ENCODE data around the gene SEMA7A.

Gene SEMA7A

DNA sequence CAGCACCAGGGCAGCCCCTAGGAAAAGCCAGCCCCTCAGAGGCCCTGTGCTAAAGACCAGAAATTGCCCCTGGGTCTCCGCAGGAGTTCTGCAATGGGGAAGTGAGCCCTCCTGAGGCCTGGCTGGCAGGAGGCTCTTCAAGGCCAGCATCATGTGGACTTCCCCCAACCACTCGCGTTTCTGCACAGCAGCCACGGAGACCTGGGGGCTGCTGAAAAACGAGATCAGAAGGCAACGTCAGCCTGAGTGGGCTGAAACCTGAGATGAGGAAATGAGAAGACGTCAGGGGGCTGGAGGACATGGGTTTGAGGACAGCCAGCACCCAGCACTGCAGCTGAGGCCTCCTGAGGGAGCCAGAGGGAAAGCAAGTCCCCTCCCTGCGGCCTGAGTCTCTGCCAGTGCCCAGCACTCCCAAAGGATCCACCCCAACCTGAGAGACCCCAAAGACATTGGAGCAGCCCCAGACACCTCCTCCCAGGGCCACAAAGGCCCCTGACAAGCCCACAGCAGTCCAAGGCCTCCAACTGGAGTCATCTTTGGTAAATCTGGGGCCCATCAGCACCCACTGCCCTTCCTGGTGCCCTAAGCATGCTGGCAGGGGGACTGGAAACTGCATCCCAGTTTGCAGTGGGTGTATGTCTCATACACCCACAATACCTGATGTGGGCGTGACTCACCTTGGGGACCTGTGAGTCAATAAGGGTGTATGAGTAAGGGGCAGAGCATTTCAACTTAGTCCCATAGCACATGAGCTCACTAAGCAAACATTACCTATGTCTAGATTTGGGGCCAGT lies 37.1 kb downstream of the SEMA7A start:
- Histone ChIP-seq H4K20me1 (ENCODE audit: low read depth, low read length) (no peaks in the 10 kb centered on the region), H3K9me2 (replicated peaks; ENCODE audit: insufficient read depth, low read length) (no peaks in the 10 kb centered on the region), H3K9ac (ENCODE audit: low read length) (no peak overlapping the region), H3K79me2 (ENCODE audit: insufficient read depth, low read length) (no peaks in the 10 kb centered on the region), H3K9me3 (ENCODE audit: insufficient read depth, low read length) (no peaks in the 10 kb centered on the region), H3F3A (ENCODE audit: insufficient read depth) (no peaks in the 10 kb centered on the region; the same call in 1 of the 2 replicates), H3K27me3 (ENCODE audit: low read length) (no peaks in the 10 kb centered on the region), H3K27ac (ENCODE audit: low read depth, low read length) (no peak overlapping the region), H3K36me3 (ENCODE audit: low read length) (no peaks in the 10 kb centered on the region), H2AFZ (ENCODE audit: low read depth, low read length, severe bottlenecking) (no peak overlapping the region), H3K4me3 (ENCODE audit: insufficient read depth, low read length, poor library complexity, severe bottlenecking) (no peak overlapping the region), H3K4me2 (ENCODE audit: low read depth, low read length, poor library complexity, severe bottlenecking) (no peak overlapping the region)
- TF ChIP-seq EZH2phosphoT487 (conservative IDR thresholded peaks at IDR 0.05; ENCODE audit: low read length): no peak
- TF ChIP-seq, protein P1, sequence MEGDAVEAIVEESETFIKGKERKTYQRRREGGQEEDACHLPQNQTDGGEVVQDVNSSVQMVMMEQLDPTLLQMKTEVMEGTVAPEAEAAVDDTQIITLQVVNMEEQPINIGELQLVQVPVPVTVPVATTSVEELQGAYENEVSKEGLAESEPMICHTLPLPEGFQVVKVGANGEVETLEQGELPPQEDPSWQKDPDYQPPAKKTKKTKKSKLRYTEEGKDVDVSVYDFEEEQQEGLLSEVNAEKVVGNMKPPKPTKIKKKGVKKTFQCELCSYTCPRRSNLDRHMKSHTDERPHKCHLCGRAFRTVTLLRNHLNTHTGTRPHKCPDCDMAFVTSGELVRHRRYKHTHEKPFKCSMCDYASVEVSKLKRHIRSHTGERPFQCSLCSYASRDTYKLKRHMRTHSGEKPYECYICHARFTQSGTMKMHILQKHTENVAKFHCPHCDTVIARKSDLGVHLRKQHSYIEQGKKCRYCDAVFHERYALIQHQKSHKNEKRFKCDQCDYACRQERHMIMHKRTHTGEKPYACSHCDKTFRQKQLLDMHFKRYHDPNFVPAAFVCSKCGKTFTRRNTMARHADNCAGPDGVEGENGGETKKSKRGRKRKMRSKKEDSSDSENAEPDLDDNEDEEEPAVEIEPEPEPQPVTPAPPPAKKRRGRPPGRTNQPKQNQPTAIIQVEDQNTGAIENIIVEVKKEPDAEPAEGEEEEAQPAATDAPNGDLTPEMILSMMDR (IDR thresholded peaks at IDR 0.05; ENCODE audit: insufficient read depth, low read length, poor library complexity, severe bottlenecking): no peak

DNA sequence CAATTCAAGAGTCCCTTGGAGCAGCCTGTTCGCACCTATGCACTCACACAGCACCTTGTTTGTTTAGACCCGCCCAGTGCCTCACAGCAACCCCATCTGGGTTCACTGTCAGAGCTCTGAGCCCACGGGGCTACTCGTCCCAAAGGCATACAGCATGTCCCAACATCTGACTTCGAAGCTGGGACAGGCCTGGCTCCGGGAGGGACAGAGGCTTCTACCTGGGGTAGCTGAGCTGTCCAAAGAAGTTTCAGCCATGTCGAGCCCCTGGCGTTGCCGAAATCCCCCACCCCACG lies 37.7 kb downstream of the SEMA7A start:
- Histone ChIP-seq H4K20me1 (ENCODE audit: low read depth, low read length) (no peaks in the 10 kb centered on the region), H3K4me2 (ENCODE audit: low read depth, low read length, poor library complexity, severe bottlenecking) (no peak overlapping the region), H3K27me3 (ENCODE audit: low read length) (no peaks in the 10 kb centered on the region), H3K9me3 (ENCODE audit: insufficient read depth, low read length) (no peaks in the 10 kb centered on the region), H3K36me3 (ENCODE audit: low read length) (no peaks in the 10 kb centered on the region), H2AFZ (ENCODE audit: low read depth, low read length, severe bottlenecking) (no peak overlapping the region), H3K79me2 (ENCODE audit: insufficient read depth, low read length) (no peaks in the 10 kb centered on the region), H3K9me2 (replicated peaks; ENCODE audit: insufficient read depth, low read length) (no peaks in the 10 kb centered on the region), H3K4me3 (ENCODE audit: insufficient read depth, low read length, poor library complexity, severe bottlenecking) (no peak overlapping the region), H3F3A (ENCODE audit: insufficient read depth) (no peaks in the 10 kb centered on the region; the same call in 1 of the 2 replicates), H3K27ac (ENCODE audit: low read depth, low read length) (no peak overlapping the region), H3K9ac (ENCODE audit: low read length) (no peak overlapping the region)
- TF ChIP-seq EZH2phosphoT487 (conservative IDR thresholded peaks at IDR 0.05; ENCODE audit: low read length): no peak
- TF ChIP-seq, protein P1 (IDR thresholded peaks at IDR 0.05; ENCODE audit: insufficient read depth, low read length, poor library complexity, severe bottlenecking): no peak

DNA sequence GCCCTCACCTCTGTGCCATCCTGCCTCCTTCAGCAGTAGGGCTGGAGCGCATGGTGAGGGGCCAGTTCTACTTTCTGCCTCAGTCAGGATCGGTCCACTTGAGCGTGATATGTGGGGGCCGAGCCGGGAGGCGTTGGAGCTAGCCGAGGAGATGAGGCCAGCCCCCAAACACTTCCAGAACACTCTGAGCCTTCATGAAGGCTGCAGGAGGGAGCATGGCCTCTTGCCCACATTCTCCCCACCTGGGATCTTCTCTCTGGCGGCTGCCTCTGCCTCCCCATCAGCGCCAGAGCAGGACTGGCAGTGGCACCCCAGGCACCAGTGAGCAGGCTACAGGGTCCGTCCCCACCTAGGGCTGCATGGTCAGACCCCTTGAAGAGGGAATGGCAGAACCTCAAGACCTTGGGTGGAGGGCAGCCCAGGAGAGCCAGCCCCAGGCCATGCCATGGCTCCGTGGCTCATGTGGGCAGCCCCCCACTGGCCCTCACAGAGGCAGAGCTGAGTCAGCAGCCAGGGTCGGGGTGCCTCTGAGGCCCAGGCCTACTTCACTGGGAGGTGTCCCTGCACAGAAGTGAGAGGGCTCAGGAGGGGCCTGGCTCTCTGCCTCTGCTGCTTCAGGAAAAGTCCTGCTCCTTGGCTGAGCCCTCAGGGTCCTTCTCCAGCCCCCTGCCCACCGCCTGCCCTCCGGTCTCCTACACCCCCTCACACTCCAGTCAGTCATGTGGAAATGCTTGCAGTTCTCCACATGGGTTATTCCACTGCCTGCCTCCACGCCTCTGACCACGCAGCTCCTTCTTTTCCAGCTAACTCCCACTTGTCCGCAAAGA lies 38.2 kb downstream of the SEMA7A start:
- H3K9me3 ChIP-seq (ENCODE audit: insufficient read depth, low read length): no peaks in the 10 kb centered on the region
- no peaks in the 10 kb centered on the region for H4K20me1 ChIP-seq (ENCODE audit: low read depth, low read length)
- H3K27ac ChIP-seq (ENCODE audit: low read depth, low read length): no peak overlapping the region
- H3K9ac ChIP-seq (ENCODE audit: low read length): no peak overlapping the region
- no peaks in the 10 kb centered on the region for H3K36me3 ChIP-seq (ENCODE audit: low read length)
- H3K4me3 ChIP-seq (ENCODE audit: insufficient read depth, low read length, poor library complexity, severe bottlenecking): no peak overlapping the region
- no peaks in the 10 kb centered on the region; the same call in 1 of the 2 replicates for H3F3A ChIP-seq (ENCODE audit: insufficient read depth)
- H3K79me2 ChIP-seq (ENCODE audit: insufficient read depth, low read length): no peaks in the 10 kb centered on the region
- H3K9me2 ChIP-seq (replicated peaks; ENCODE audit: insufficient read depth, low read length): no peaks in the 10 kb centered on the region
- H3K4me2 ChIP-seq (ENCODE audit: low read depth, low read length, poor library complexity, severe bottlenecking): no peak overlapping the region
- TF ChIP-seq EZH2phosphoT487 (conservative IDR thresholded peaks at IDR 0.05; ENCODE audit: low read length): no peak
- TF ChIP-seq, protein P1 (IDR thresholded peaks at IDR 0.05; ENCODE audit: insufficient read depth, low read length, poor library complexity, severe bottlenecking): no peak
- no peaks in the 10 kb centered on the region for H3K27me3 ChIP-seq (ENCODE audit: low read length)
- no peak overlapping the region for H2AFZ ChIP-seq (ENCODE audit: low read depth, low read length, severe bottlenecking)
